ENCODE data around the gene TRABD2B. TPM values are rescaled to one million over a fixed set of nuclear protein-coding genes. Genes with fewer than 3 reads are reported as not detected.

The TRABD2B gene
- total and polyA plus RNA-seq, 2 donors (not counting 3 experiments of a cell fraction or from before 2014, with no cell fraction given): not detected

DNA sequence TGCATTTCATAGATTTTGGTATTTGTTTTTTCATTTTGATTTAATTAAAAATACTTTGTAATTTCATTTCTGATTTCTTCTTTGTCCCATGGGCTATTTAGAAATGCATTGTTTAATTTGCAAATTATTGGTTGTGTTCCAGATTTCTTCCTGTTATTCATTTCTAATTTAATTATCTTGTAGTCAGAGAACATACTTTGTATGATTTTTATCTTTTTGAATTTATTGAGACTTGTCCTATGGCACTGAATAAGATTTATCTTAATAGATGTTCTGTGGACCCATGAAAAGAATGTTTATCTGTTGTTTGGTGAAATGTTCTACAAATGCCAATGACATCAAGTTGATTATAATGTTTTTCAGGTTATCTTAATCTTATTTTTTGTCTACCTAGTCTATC, 16.1 kb upstream of the TRABD2B start:
- CTCF ChIA-PET: no interaction called here
- Histone ChIP-seq H3K9ac (replicated peaks; ENCODE audit: extremely low read depth, insufficient read depth, low read length) (no peak overlapping the region), H3K27me3 (ENCODE audit: control insufficient read depth in 2 of 2, insufficient read depth in 2 of 2, low read length in 2 of 2) (peaks cover 0 to 7% of the 10 kb centered on the region in 2 experiments), H3K27ac (ENCODE audit: insufficient read depth, low read depth, low read length) (no peak overlapping the region), H3K79me2 (ENCODE audit: control insufficient read depth, insufficient read depth, low read length) (no peaks in the 10 kb centered on the region), H3K9me3 (replicated peaks; ENCODE audit: control insufficient read depth, insufficient read depth, low read length) (no peaks in the 10 kb centered on the region), H3K4me3 (replicated peaks in 1 of 3; ENCODE audit: insufficient read depth in 1 of 3, low read depth in 1 of 3, low read length in 3 of 3) (no peak overlapping the region), H3K36me3 (ENCODE audit: control insufficient read depth in 2 of 2, extremely low read depth in 1 of 2, insufficient read depth in 2 of 2, low read length in 2 of 2) (no peaks in the 10 kb centered on the region), H3K4me2 (ENCODE audit: insufficient read depth, low read length) (no peak overlapping the region), H2AFZ (ENCODE audit: low read depth, low read length) (no peak overlapping the region), H4K20me1 (replicated peaks; ENCODE audit: control insufficient read depth, extremely low read depth, insufficient read depth, low read length) (no peaks in the 10 kb centered on the region), H3K4me1 (ENCODE audit: control insufficient read depth, extremely low read depth, insufficient read depth, low read length) (no peaks in the 10 kb centered on the region), H3K9me1 (replicated peaks; ENCODE audit: control insufficient read depth, extremely low read depth, insufficient read depth, low read length) (no peaks in the 10 kb centered on the region)
- TF ChIP-seq POLR2A (IDR thresholded peaks at IDR 0.05; ENCODE audit: low read depth, low read length) (no peak), POLR2AphosphoS5 (IDR thresholded peaks at IDR 0.05; ENCODE audit: insufficient read depth, low read depth, low read length) (no peak), GATA2 (IDR thresholded peaks at IDR 0.05; ENCODE audit: insufficient read depth, insufficient read length, low read depth, low read length) (no peak), MYC (IDR thresholded peaks at IDR 0.05; ENCODE audit: low read depth, low read length) (no peak), JUN (IDR thresholded peaks at IDR 0.05; ENCODE audit: borderline replicate concordance, insufficient read depth, insufficient read length, low read depth) (no peak), FOS (IDR thresholded peaks at IDR 0.05; ENCODE audit: borderline replicate concordance, insufficient read depth, low read length) (no peak), EZH2 (IDR thresholded peaks at IDR 0.05; ENCODE audit: borderline replicate concordance, low read depth, low read length, severe bottlenecking) (no peak)
- TF ChIP-seq, protein P1, sequence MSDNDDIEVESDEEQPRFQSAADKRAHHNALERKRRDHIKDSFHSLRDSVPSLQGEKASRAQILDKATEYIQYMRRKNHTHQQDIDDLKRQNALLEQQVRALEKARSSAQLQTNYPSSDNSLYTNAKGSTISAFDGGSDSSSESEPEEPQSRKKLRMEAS (IDR thresholded peaks at IDR 0.05; ENCODE audit: insufficient read depth, insufficient read length): no peak
- TF ChIP-seq, protein P2, sequence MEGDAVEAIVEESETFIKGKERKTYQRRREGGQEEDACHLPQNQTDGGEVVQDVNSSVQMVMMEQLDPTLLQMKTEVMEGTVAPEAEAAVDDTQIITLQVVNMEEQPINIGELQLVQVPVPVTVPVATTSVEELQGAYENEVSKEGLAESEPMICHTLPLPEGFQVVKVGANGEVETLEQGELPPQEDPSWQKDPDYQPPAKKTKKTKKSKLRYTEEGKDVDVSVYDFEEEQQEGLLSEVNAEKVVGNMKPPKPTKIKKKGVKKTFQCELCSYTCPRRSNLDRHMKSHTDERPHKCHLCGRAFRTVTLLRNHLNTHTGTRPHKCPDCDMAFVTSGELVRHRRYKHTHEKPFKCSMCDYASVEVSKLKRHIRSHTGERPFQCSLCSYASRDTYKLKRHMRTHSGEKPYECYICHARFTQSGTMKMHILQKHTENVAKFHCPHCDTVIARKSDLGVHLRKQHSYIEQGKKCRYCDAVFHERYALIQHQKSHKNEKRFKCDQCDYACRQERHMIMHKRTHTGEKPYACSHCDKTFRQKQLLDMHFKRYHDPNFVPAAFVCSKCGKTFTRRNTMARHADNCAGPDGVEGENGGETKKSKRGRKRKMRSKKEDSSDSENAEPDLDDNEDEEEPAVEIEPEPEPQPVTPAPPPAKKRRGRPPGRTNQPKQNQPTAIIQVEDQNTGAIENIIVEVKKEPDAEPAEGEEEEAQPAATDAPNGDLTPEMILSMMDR (IDR thresholded peaks at IDR 0.05; ENCODE audit: extremely low read depth in 1 of 2, insufficient read depth in 1 of 2, low read depth in 1 of 2, low read length in 2 of 2): no peak
- DNase-seq (ENCODE audit: low read depth, low spot score): no peak
- POLR2A ChIA-PET: no interaction called here
- intact Hi-C loops (cut with micrococcal nuclease): no loop called here
- dilution Hi-C loops (cut with MboI; ENCODE audit: extremely low pct_ligation_motif_present, low sequenced_read_pairs): no loop called here
- no TSS peak for BruUV-seq (replicated peaks)
- no peak for FAIRE-seq
